Measurements from ENCODE around the gene CYB561D1. TPM values are rescaled to one million over a fixed set of nuclear protein-coding genes. Genes with fewer than 3 reads are reported as not detected.

Gene CYB561D1
- total RNA-seq, 5 donors from 2014 or later (not counting 1 experiment from before 2014, with no cell fraction given) = 23.6 to 42.6 (median 39.5) TPM

- H3K27me3 Mint-ChIP-seq = no peaks in the 10 kb centered on the region
- H3K36me3 Mint-ChIP-seq = no peaks in the 10 kb centered on the region
- ChIA-PET CTCF (interaction anchor here in 1 of 2 donors (0.9 kb wide), 1 partner anchor 53 kb away, joined by 3 read pairs; no protein-coding TSS in a partner anchor), POLR2A (no interaction called here)
- ATAC-seq (replicated peaks in 1 of 4) (no peak), DNase-seq (no peak)
- H3K9me3 ChIP-seq = no peaks in the 10 kb centered on the region
- WGBS (ENCODE audit: insufficient coverage) = 95% methylated on average over 15 of the region's 24 CpGs
- no peaks in the 10 kb centered on the region for H3K9me3 Mint-ChIP-seq
- H3K4me1 ChIP-seq (ENCODE audit: control insufficient read depth in 1 of 2, extremely low read depth in 1 of 2, insufficient read depth in 2 of 2, low read length in 2 of 2) = peaks cover 7 to 15% of the 10 kb centered on the region in 2 experiments
- H3K4me1 Mint-ChIP-seq = peaks cover 21 to 23% (median 23%) of the 10 kb centered on the region in 3 donors
- H3K27me3 ChIP-seq (replicated peaks in 1 of 2; ENCODE audit: control insufficient read depth in 2 of 2, extremely low read depth in 1 of 2, insufficient read depth in 2 of 2, low read length in 1 of 2) = peaks cover 0 to 3% of the 10 kb centered on the region in 2 experiments
- no peak overlapping the region for H3K27ac ChIP-seq (ENCODE audit: low read length)
- no peak overlapping the region for H3K27ac Mint-ChIP-seq
- no peak overlapping the region for H3K4me3 ChIP-seq (ENCODE audit: control insufficient read depth in 1 of 2, extremely low read depth in 1 of 2, low read length in 1 of 2)
- no peak overlapping the region for H3K4me3 Mint-ChIP-seq
- H3K36me3 ChIP-seq (ENCODE audit: control insufficient read depth in 2 of 2, extremely low read depth in 1 of 2, insufficient read depth in 1 of 2, low read length in 1 of 2) = no peaks in the 10 kb centered on the region
Measured at GRCh38 chr1:109543283-109543987, 49.5 kb downstream of the CYB561D1 start.

GRCh38 chr1:109543988-109544735 lies 50.3 kb downstream of the CYB561D1 start:
- Mint-ChIP-seq H3K4me3 (no peak overlapping the region), H3K27ac (no peak overlapping the region), H3K4me1 (peaks cover 26 to 30% (median 28%) of the 10 kb centered on the region in 3 donors), H3K9me3 (no peaks in the 10 kb centered on the region), H3K27me3 (no peaks in the 10 kb centered on the region), H3K36me3 (no peaks in the 10 kb centered on the region)
- Histone ChIP-seq H3K27me3 (replicated peaks in 1 of 2; ENCODE audit: control insufficient read depth in 2 of 2, extremely low read depth in 1 of 2, insufficient read depth in 2 of 2, low read length in 1 of 2) (peaks cover 0 to 3% of the 10 kb centered on the region in 2 experiments), H3K4me1 (ENCODE audit: control insufficient read depth in 1 of 2, extremely low read depth in 1 of 2, insufficient read depth in 2 of 2, low read length in 2 of 2) (peaks cover 7 to 17% of the 10 kb centered on the region in 2 experiments), H3K9me3 (no peaks in the 10 kb centered on the region), H3K27ac (ENCODE audit: low read length) (no peak overlapping the region), H3K36me3 (ENCODE audit: control insufficient read depth in 2 of 2, extremely low read depth in 1 of 2, insufficient read depth in 1 of 2, low read length in 1 of 2) (no peaks in the 10 kb centered on the region), H3K4me3 (ENCODE audit: control insufficient read depth in 1 of 2, extremely low read depth in 1 of 2, low read length in 1 of 2) (no peak overlapping the region)
- 93% methylated on average over 14 of the region's 14 CpGs for WGBS (ENCODE audit: insufficient coverage)
- ATAC-seq (replicated peaks in 1 of 4) = no peak
- DNase-seq = no peak
- CTCF ChIA-PET = interaction anchor here in 1 of 2 donors (0.5 to 1.1 kb wide), 2 partner anchors 52 to 58 kb away, joined by 3 to 4 read pairs; no protein-coding TSS in a partner anchor
- POLR2A ChIA-PET = no interaction called here

- peak overlapping the region; percentile 80 for H3K27ac ChIP-seq (ENCODE audit: low read length)
- peak overlapping the region; percentile 90 to 99 (median 95) for H3K4me3 Mint-ChIP-seq
- peak overlapping the region; percentile 98 to 99 for H3K27ac Mint-ChIP-seq
- DNase-seq = peak; percentile 72 to 95 (median 86)
- peaks cover 0 to 3% of the 10 kb centered on the region in 2 experiments for H3K27me3 ChIP-seq (replicated peaks in 1 of 2; ENCODE audit: control insufficient read depth in 2 of 2, extremely low read depth in 1 of 2, insufficient read depth in 2 of 2, low read length in 1 of 2)
- ChIA-PET POLR2A (interaction anchor here in 1 of 2 donors (0.7 kb wide), 1 partner anchor 84 kb away, joined by 3 read pairs; no protein-coding TSS in a partner anchor), CTCF (interaction anchor here (0.6 to 2.4 kb wide), 40 partner anchors 14 to 465 kb away, joined by 3 to 46 read pairs (median 5); partner anchors contain the start of genes ATXN7L2 (in 2 of the 2), AHCYL1 (in 1 of the 2), AMPD2 (in 1 of the 2) and GNAT2 (in 1 of the 2))
- H3K4me1 Mint-ChIP-seq = peaks cover 48 to 51% (median 49%) of the 10 kb centered on the region in 3 donors
- no peaks in the 10 kb centered on the region for H3K36me3 Mint-ChIP-seq
- no peaks in the 10 kb centered on the region for H3K9me3 Mint-ChIP-seq
- H3K4me3 ChIP-seq (ENCODE audit: control insufficient read depth in 1 of 2, extremely low read depth in 1 of 2, low read length in 1 of 2) = peak overlapping the region in 1 of 2 donors; percentile 83
- WGBS (ENCODE audit: insufficient coverage) = 62% methylated on average over 2 of the region's 5 CpGs
- ATAC-seq (replicated peaks in 1 of 4) = peak; percentile 52 to 58 (median 54)
- no peaks in the 10 kb centered on the region for H3K36me3 ChIP-seq (ENCODE audit: control insufficient read depth in 2 of 2, extremely low read depth in 1 of 2, insufficient read depth in 1 of 2, low read length in 1 of 2)
- H3K27me3 Mint-ChIP-seq = no peaks in the 10 kb centered on the region
- no peaks in the 10 kb centered on the region for H3K9me3 ChIP-seq
- H3K4me1 ChIP-seq (ENCODE audit: control insufficient read depth in 1 of 2, extremely low read depth in 1 of 2, insufficient read depth in 2 of 2, low read length in 2 of 2) = peaks cover 7 to 28% of the 10 kb centered on the region in 2 experiments
Measured at GRCh38 chr1:109546311-109547109, 52.6 kb downstream of the CYB561D1 start.

- Histone ChIP-seq H3K27ac (ENCODE audit: low read length) (peak overlapping the region; percentile 80), H3K4me1 (ENCODE audit: control insufficient read depth in 1 of 2, extremely low read depth in 1 of 2, insufficient read depth in 2 of 2, low read length in 2 of 2) (peaks cover 7 to 28% of the 10 kb centered on the region in 2 experiments), H3K27me3 (replicated peaks in 1 of 2; ENCODE audit: control insufficient read depth in 2 of 2, extremely low read depth in 1 of 2, insufficient read depth in 2 of 2, low read length in 1 of 2) (peaks cover 0 to 1% of the 10 kb centered on the region in 2 experiments), H3K9me3 (no peaks in the 10 kb centered on the region), H3K4me3 (ENCODE audit: control insufficient read depth in 1 of 2, extremely low read depth in 1 of 2, low read length in 1 of 2) (peak overlapping the region; percentile 83 to 93), H3K36me3 (ENCODE audit: control insufficient read depth in 2 of 2, extremely low read depth in 1 of 2, insufficient read depth in 1 of 2, low read length in 1 of 2) (no peaks in the 10 kb centered on the region)
- WGBS (ENCODE audit: insufficient coverage) = under 1% methylated on average over 17 of the region's 22 CpGs
- peak overlapping the region; percentile 90 to 99 (median 95) for H3K4me3 Mint-ChIP-seq
- POLR2A ChIA-PET = interaction anchor here (0.6 to 2.1 kb wide), 11 partner anchors 12 to 93 kb away, joined by 3 to 12 read pairs (median 4); partner anchors contain the start of genes ATXN7L2 (in 1 of the 2) and GNAT2 (in 1 of the 2)
- peak in 4 of 35 experiments; percentile 13 to 51 (median 20) for DNase-seq
- no peaks in the 10 kb centered on the region for H3K27me3 Mint-ChIP-seq
- peak overlapping the region; percentile 98 to 99 for H3K27ac Mint-ChIP-seq
- CTCF ChIA-PET = interaction anchor here (0.7 to 3.2 kb wide), 19 partner anchors 12 to 437 kb away, joined by 3 to 24 read pairs (median 5); partner anchors contain the start of genes AHCYL1 (in 2 of the 2), AMPD2 (in 1 of the 2), ATXN7L2 (in 1 of the 2) and CYB561D1 (in 1 of the 2)
- ATAC-seq (replicated peaks in 1 of 4) = no peak
- H3K36me3 Mint-ChIP-seq = no peaks in the 10 kb centered on the region
- no peaks in the 10 kb centered on the region for H3K9me3 Mint-ChIP-seq
- H3K4me1 Mint-ChIP-seq = peaks cover 55 to 56% (median 55%) of the 10 kb centered on the region in 3 donors
Measured at GRCh38 chr1:109547463-109548320, 53.8 kb downstream of the CYB561D1 start.

Data from T-cell (primary cell).